IMR-90 (cell line): ENCODE measurements around the gene MMP14. TPM values are rescaled to one million over a fixed set of nuclear protein-coding genes. Genes with fewer than 3 reads are reported as not detected.

ENCODE experiments used
- ATAC-seq: fragments of 200-7000 bp; cut with Tn5 transposase; 2 replicates; pipeline ENCODE4 v1.9.1; 2020; ENCODE audit warnings: low read depth, mild to moderate bottlenecking, moderate library complexity
- BruUV-seq: library from RNA; stranded (reverse); fragments of 400-500 nt; replicated peaks from 2 replicates; lab custom pipeline; 2021; lab: Mats Ljungman, UMichigan
- CTCF ChIA-PET: fragments of 300-600 bp; formaldehyde crosslinking; extraction: SDS; loops from one replicate; lab custom pipeline; 2021; ENCODE audit warnings: antibody characterized with exemption; lab: Yijun Ruan, JAX
- POLR2A ChIA-PET: fragments of 300-600 bp; sonication (Branson Sonifier 250); formaldehyde crosslinking; loops from one replicate; lab custom pipeline; 2022; ENCODE audit warnings: antibody characterized with exemption; ENCODE audit not compliant: unreplicated experiment; lab: Charles Lee
- DNase-seq: peaks from one replicate; pipeline ENCODE4 v3.0.0; 2013
- H2AFZ ChIP-seq: replicated peaks from 2 replicates; pipeline ENCODE3; 2013; ENCODE audit warnings: low read length, mild to moderate bottlenecking; ENCODE audit not compliant: poor library complexity
- H2AK5ac ChIP-seq: 2 replicates; pipeline ENCODE4 v1.6.1; 2013; ENCODE audit warnings: low read depth, low read length, inconsistent platforms
- H2AK9ac ChIP-seq: replicated peaks from 2 replicates; pipeline ENCODE3; 2013; ENCODE audit warnings: mild to moderate bottlenecking, low read depth, low read length, moderate library complexity; ENCODE audit not compliant: poor library complexity
- H2BK120ac ChIP-seq: 2 replicates; pipeline ENCODE4 v1.6.1; 2013; ENCODE audit warnings: low read depth, low read length, inconsistent platforms
- H2BK15ac ChIP-seq: 3 replicates; pipeline ENCODE4 v1.6.1; 2013; ENCODE audit warnings: low read depth, low read length, inconsistent platforms
- H2BK20ac ChIP-seq: 2 replicates; pipeline ENCODE4 v1.6.1; 2013; ENCODE audit warnings: low read depth, mild to moderate bottlenecking, inconsistent platforms, low read length, moderate library complexity
- H2BK5ac ChIP-seq: 2 replicates; pipeline ENCODE4 v1.6.1; 2013; ENCODE audit warnings: mild to moderate bottlenecking, low read depth, low read length, inconsistent platforms; ENCODE audit not compliant: poor library complexity, severe bottlenecking
- H3K14ac ChIP-seq: replicated peaks from 2 replicates; pipeline ENCODE4 v1.6.1; 2013; ENCODE audit warnings: low read depth, low read length, inconsistent platforms
- H3K18ac ChIP-seq: 2 replicates; pipeline ENCODE4 v1.6.1; 2013; ENCODE audit warnings: low read depth, low read length, control low read depth
- H3K23ac ChIP-seq: 2 replicates; pipeline ENCODE4 v1.6.1; 2013; ENCODE audit warnings: low read depth, low read length, inconsistent platforms
- H3K27ac ChIP-seq: 2 replicates; pipeline ENCODE4 v1.5.1; 2013; ENCODE audit warnings: mild to moderate bottlenecking, control low read depth, low read length; ENCODE audit not compliant: insufficient read depth
- H3K27me3 ChIP-seq: 2 replicates; pipeline ENCODE4 v1.6.1; 2013; ENCODE audit warnings: low read length; ENCODE audit not compliant: control insufficient read depth, insufficient read depth
- H3K36me3 ChIP-seq: 2 replicates; pipeline ENCODE4 v1.6.1; 2013; ENCODE audit warnings: low read length, mixed read lengths; ENCODE audit not compliant: control insufficient read depth, insufficient read depth
- H3K4ac ChIP-seq: 2 replicates; pipeline ENCODE4 v1.6.1; 2013; ENCODE audit warnings: low read depth, low read length, inconsistent platforms
- H3K4me1 ChIP-seq: 2 replicates; pipeline ENCODE4 v1.6.1; 2013; ENCODE audit warnings: low read length, mixed read lengths; ENCODE audit not compliant: control insufficient read depth, insufficient read depth
- H3K4me2 ChIP-seq: 2 replicates; pipeline ENCODE4 v1.6.1; 2013; ENCODE audit warnings: low read depth, mild to moderate bottlenecking, control low read depth, low read length, moderate library complexity
- H3K4me3 ChIP-seq: 2 replicates; pipeline ENCODE4 v1.5.1; 2013; ENCODE audit warnings: low read depth, mild to moderate bottlenecking, control low read depth, low read length, moderate library complexity; ENCODE audit not compliant: insufficient read depth
- H3K56ac ChIP-seq: 2 replicates; pipeline ENCODE4 v1.6.1; 2013; ENCODE audit warnings: low read length, inconsistent platforms; ENCODE audit not compliant: insufficient read depth; ENCODE audit errors: extremely low read depth
- H3K79me1 ChIP-seq, 2 experiments: 2 replicates each; pipeline ENCODE4 v1.6.1; 2013; ENCODE audit warnings: low read length in 2 of 2, inconsistent platforms in 1 of 2, low read depth in 1 of 2
- H3K9ac ChIP-seq: 2 replicates; pipeline ENCODE4 v1.6.1; 2013; ENCODE audit warnings: low read depth, low read length, control low read depth
- H3K9me1 ChIP-seq: 2 replicates; pipeline ENCODE4 v1.6.1; 2013; ENCODE audit warnings: low read length, inconsistent platforms; ENCODE audit not compliant: insufficient read depth
- H3K9me3 ChIP-seq: 2 replicates; pipeline ENCODE4 v1.6.1; 2013; ENCODE audit warnings: low read length; ENCODE audit not compliant: control insufficient read depth, insufficient read depth
- H4K20me1 ChIP-seq: 2 replicates; pipeline ENCODE4 v1.6.1; 2013; ENCODE audit warnings: low read length, inconsistent platforms; ENCODE audit not compliant: insufficient read depth
- H4K5ac ChIP-seq: 2 replicates; pipeline ENCODE4 v1.6.1; 2013; ENCODE audit warnings: mild to moderate bottlenecking, low read depth, low read length, control low read depth
- H4K8ac ChIP-seq, 2 experiments: 2 replicates each; pipeline ENCODE4 v1.6.1; 2013; ENCODE audit warnings: low read depth in 2 of 2, low read length in 2 of 2, control low read depth in 1 of 2, inconsistent platforms in 1 of 2
- H4K91ac ChIP-seq: 2 replicates; pipeline ENCODE4 v1.6.1; 2013; ENCODE audit warnings: low read depth, low read length, inconsistent platforms; ENCODE audit not compliant: insufficient read depth
- CEBPB ChIP-seq: IDR thresholded peaks from 2 replicates; pipeline ENCODE4 v1.6.1; 2012; ENCODE audit warnings: low read depth, low read length, improper control_type of control experiment
- CHD1 ChIP-seq: IDR thresholded peaks from 2 replicates; pipeline ENCODE4 v1.6.1; 2012; ENCODE audit warnings: low read depth, low read length, improper control_type of control experiment
- CTCF ChIP-seq: conservative IDR thresholded peaks from 2 replicates; pipeline ENCODE4 v1.5.1; 2012; ENCODE audit warnings: mild to moderate bottlenecking, low read depth, low read length, improper control_type of control experiment
- ELK1 ChIP-seq: fragments of 150-350 bp; IDR thresholded peaks from 2 replicates; pipeline ENCODE4 v1.6.1; 2016; ENCODE audit warnings: low read depth, mild to moderate bottlenecking, low read length, moderate library complexity, borderline replicate concordance
- FOS ChIP-seq: fragments of 150-350 bp; IDR thresholded peaks from 2 replicates; pipeline ENCODE4 v1.6.1; 2016; ENCODE audit warnings: low read depth, low read length
- MAFK ChIP-seq: IDR thresholded peaks from 2 replicates; pipeline ENCODE4 v1.6.1; 2012; ENCODE audit warnings: low read depth, low read length, improper control_type of control experiment
- MAZ ChIP-seq: IDR thresholded peaks from 2 replicates; pipeline ENCODE4 v1.6.1; 2012; ENCODE audit warnings: low read depth, mild to moderate bottlenecking, low read length, improper control_type of control experiment, moderate library complexity, borderline replicate concordance
- MXI1 ChIP-seq: IDR thresholded peaks from 2 replicates; pipeline ENCODE4 v1.6.1; 2012; ENCODE audit warnings: low read depth, mild to moderate bottlenecking, low read length, moderate library complexity, borderline replicate concordance
- NFE2L2 ChIP-seq: fragments of 150-350 bp; IDR thresholded peaks from 2 replicates; pipeline ENCODE4 v1.6.1; 2016; ENCODE audit warnings: low read depth, mild to moderate bottlenecking, low read length
- POLR2A ChIP-seq: IDR thresholded peaks from 2 replicates; pipeline ENCODE4 v1.6.1; 2012; ENCODE audit warnings: mild to moderate bottlenecking, low read depth, low read length
- RAD21 ChIP-seq: IDR thresholded peaks from 2 replicates; pipeline ENCODE4 v1.6.1; 2012; ENCODE audit warnings: low read length, improper control_type of control experiment
- RCOR1 ChIP-seq: IDR thresholded peaks from 2 replicates; pipeline ENCODE4 v1.6.1; 2012; ENCODE audit warnings: mild to moderate bottlenecking, low read length, improper control_type of control experiment; ENCODE audit not compliant: insufficient replicate concordance
- RFX5 ChIP-seq: IDR thresholded peaks from 2 replicates; pipeline ENCODE4 v1.8.0; 2012; ENCODE audit warnings: low read depth, mild to moderate bottlenecking, low read length, moderate library complexity
- USF2 ChIP-seq: fragments of 150-350 bp; IDR thresholded peaks from 2 replicates; pipeline ENCODE4 v1.6.1; 2017; ENCODE audit warnings: mild to moderate bottlenecking, antibody characterized with exemption, low read length, low read depth
- WGBS, 2 experiments: methylation state at CpG; one replicate each; pipeline versions ENCODE4 v1.1.5 to v1.1.7; 2013; ENCODE audit warnings: missing lambda C conversion rate in 2 of 2; ENCODE audit not compliant: insufficient read length in 1 of 2; ENCODE audit errors: extremely low coverage in 2 of 2; 5-methylcytosine and 5-hydroxymethylcytosine counted together
- dilution Hi-C: fragments of 300-500 bp; cut with HindIII; formaldehyde crosslinking; loops from one replicate; pipeline ENCODE4 v1.14.3; 2018; ENCODE audit warnings: low sequenced_read_pairs; ENCODE audit not compliant: unreplicated experiment
- in situ Hi-C: fragments of 300-500 bp; cut with MboI; formaldehyde crosslinking; loops from 3 replicates; pipeline ENCODE4 v1.14.3; 2019; ENCODE audit warnings: low sequenced_read_pairs, inconsistent platforms, mixed read lengths
- intact Hi-C: fragments of 100-400 bp; cut with micrococcal nuclease; formaldehyde crosslinking; loops from 2 replicates; pipeline ENCODE4 v1.10.0; 2022
- polyA plus RNA-seq, 3 experiments: library from polyadenylated mRNA; depleted of rRNA; stranded (reverse); fragments of >200 nt; gene quantifications; 2 replicates each; pipeline ENCODE4 v1.2.3, GENCODE V29; 2012; ENCODE audit warnings: low replicate concordance in 1 of 3
- total RNA-seq: library from RNA; depleted of rRNA; stranded (reverse); fragments of >200 nt; gene quantifications from 2 replicates; pipeline ENCODE4 v1.2.3, GENCODE V29; 2012

MMP14 gene
- total and polyA plus RNA-seq, 2 of the 4 experiments (the other 2 are of a cell fraction): 156 to 315 TPM

GRCh38 chr14:22839159-22839779, 2.9 kb downstream of the MMP14 start:
- Histone ChIP-seq H2AFZ (peak overlapping the region; percentile 45), H2AK9ac (peak overlapping the region; percentile 96), H3K36me3 (peaks cover 49% of the 10 kb centered on the region), H3K4me3 (peak overlapping the region; percentile 64), H4K20me1 (peaks cover 44% of the 10 kb centered on the region), H3K14ac (peak overlapping the region; percentile 68), H3K4me1 (peaks cover 15% of the 10 kb centered on the region), H3K9me3 (no peaks in the 10 kb centered on the region), H3K79me1 (peaks cover 6 to 57% of the 10 kb centered on the region in 2 experiments; a peak in 3 of 4 replicates), H4K5ac (peak overlapping the region; percentile 67), H2BK120ac (peak overlapping the region; percentile 86), H4K91ac (peak overlapping the region; percentile 93), H2BK5ac (peak overlapping the region; percentile 77), H3K9ac (peak overlapping the region; percentile 94), H2BK20ac (peak overlapping the region; percentile 53), H3K18ac (peak overlapping the region; percentile 77), H3K23ac (peak overlapping the region; percentile 90), H3K9me1 (peaks cover 24% of the 10 kb centered on the region), H4K8ac (peak overlapping the region; percentile 89 to 95), H3K56ac (peak overlapping the region; percentile 72; the same call in 1 of the 2 replicates), H3K4ac (peak overlapping the region; percentile 93), H2BK15ac (peak overlapping the region; percentile 68; the same call in 2 of the 3 replicates), H3K4me2 (peak overlapping the region; percentile 81), H3K27ac (peak overlapping the region; percentile 96), H3K27me3 (no peaks in the 10 kb centered on the region), H2AK5ac (peak overlapping the region; percentile 97)
- 0% methylated on average over 1 of the region's 6 CpGs; no CpG with 5 or more reads in 1 of the 2 experiments for WGBS, 2 experiments
- BruUV-seq: no TSS peak
- POLR2A ChIA-PET: interaction anchor here (0.5 to 3.6 kb wide), 3 partner anchors 10 to 468 kb away, joined by 9 to 25 read pairs (median 20); partner anchors contain the start of gene BCL2L2
- peak; percentile 54 for DNase-seq
- no peak for ATAC-seq
- CTCF ChIA-PET: interaction anchor here (0.6 to 2.1 kb wide), 3 partner anchors 13 to 61 kb away, joined by 3 to 9 read pairs (median 7); no protein-coding TSS in a partner anchor
- in situ Hi-C loops: no loop called here
- intact Hi-C loops: loop anchor here (5.0 kb wide), 6 partner anchors 58 to 282 kb away; partner anchors contain the start of genes AJUBA and RBM23
- dilution Hi-C loops: no loop called here
- TF ChIP-seq NFE2L2: no peak
- TF ChIP-seq RFX5: no peak
- TF ChIP-seq USF2: no peak
- TF ChIP-seq CTCF: no peak
- TF ChIP-seq ELK1: no peak
- TF ChIP-seq MAFK: no peak
- no peak for TF ChIP-seq MAZ
- TF ChIP-seq MXI1: no peak
- TF ChIP-seq RAD21: no peak
- no peak for TF ChIP-seq CHD1
- no peak for TF ChIP-seq RCOR1
- TF ChIP-seq CEBPB: peak; percentile 82
- no peak for TF ChIP-seq FOS
- TF ChIP-seq POLR2A: peak; percentile 37; the same call in 1 of the 2 replicates
